K562 (cell line): Measurements from ENCODE around the gene PAH.

ENCODE experiments used
- BCOR ChIP-seq: fragments of 450-650 bp; IDR thresholded peaks from 2 replicates; pipeline ENCODE4 v1.6.1; 2016
- EP300 ChIP-seq: IDR thresholded peaks from 2 replicates; pipeline ENCODE4 v1.6.1; 2012; ENCODE audit warnings: low read length, improper control_type of control experiment
- HSF4 ChIP-seq: fragments of 250-450 bp; sonication (Bioruptor Pico); IDR thresholded peaks from 2 replicates; pipeline ENCODE4 v2.1.2; 2022; ENCODE audit warnings: mild to moderate bottlenecking, moderate library complexity, borderline replicate concordance
- NFE2L1 ChIP-seq: fragments of 450-650 bp; IDR thresholded peaks from 2 replicates; pipeline ENCODE4 v1.6.1; 2016; ENCODE audit warnings: missing genetic modification characterization, low read depth, mild to moderate bottlenecking, missing compliant biosample characterization, moderate library complexity, borderline replicate concordance
- NR2C2 ChIP-seq, 2 experiments: fragments of 200-800 bp in 1 of 2; sonication (Bioruptor generic) in 1 of 2; sonication (generic) in 1 of 2; formaldehyde crosslinking in 1 of 2; IDR thresholded peaks; 2 replicates each; pipeline versions ENCODE4 v1.6.1 to v1.8.0; 2016 to 2022; ENCODE audit warnings: mild to moderate bottlenecking in 1 of 2, missing compliant biosample characterization in 1 of 2, missing genetic modification characterization in 1 of 2, missing genetic modification reagents in 1 of 2
- TOE1 ChIP-seq, 2 experiments: fragments of 450-650 bp in 1 of 2; sonication (generic) in 1 of 2; formaldehyde crosslinking in 1 of 2; IDR thresholded peaks; 2 replicates each; pipeline versions ENCODE4 v1.7.1 to v1.8.0; 2016 to 2022; ENCODE audit warnings: borderline replicate concordance in 2 of 2, mild to moderate bottlenecking in 2 of 2, antibody characterized with exemption in 1 of 2, inconsistent platforms in 1 of 2, low read depth in 1 of 2, missing genetic modification reagents in 1 of 2, moderate library complexity in 1 of 2
- ZBTB49 ChIP-seq: sonication (generic); formaldehyde crosslinking; IDR thresholded peaks from 2 replicates; pipeline ENCODE4 v1.8.0; 2022; ENCODE audit warnings: missing genetic modification reagents, mild to moderate bottlenecking, borderline replicate concordance
- ZNF175 ChIP-seq: fragments of 200-800 bp; sonication (Bioruptor generic); IDR thresholded peaks from 2 replicates; pipeline ENCODE4 v1.6.1; 2016; ENCODE audit warnings: low read depth, mild to moderate bottlenecking, missing genetic modification characterization, missing compliant biosample characterization
- ZNF592 ChIP-seq: fragments of 450-650 bp; IDR thresholded peaks from 2 replicates; pipeline ENCODE4 v1.6.1; 2017; ENCODE audit warnings: antibody characterized with exemption, mild to moderate bottlenecking

- TF ChIP-seq NR2C2 (CRISPR knock-in tag; IDR thresholded peaks at IDR 0.05) (no peak), NR2C2 (tag; IDR thresholded peaks at IDR 0.05) (no peak), NFE2L1 (tag) (no peak), EP300 (no peak), ZNF592 (no peak), BCOR (no peak), TOE1 (IDR thresholded peaks at IDR 0.05; ENCODE audit: borderline replicate concordance) (no peak), TOE1 (CRISPR knock-in tag; IDR thresholded peaks at IDR 0.05; ENCODE audit: borderline replicate concordance, low read depth) (no peak), ZBTB49 (CRISPR knock-in tag) (no peak), HSF4 (no peak), ZNF175 (no peak)
These were observed 3.2 kb upstream of the PAH start for GRCh38 chr12:102920271-102920670.
